Endothelial cell of umbilical vein (primary cell): ENCODE data around the gene CD27. TPM values are rescaled to one million over a fixed set of nuclear protein-coding genes. Genes with fewer than 3 reads are reported as not detected.

Source experiments
- BruUV-seq: library from RNA; stranded (reverse); fragments of 400-500 nt; replicated peaks from 2 replicates; lab custom pipeline; 2021; lab: Mats Ljungman, UMichigan
- CTCF ChIA-PET: fragments of 300-600, 350-600 bp; sonication (Branson Sonifier 250); formaldehyde crosslinking; loops from one replicate; lab custom pipeline; 2021; ENCODE audit warnings: antibody characterized with exemption, inconsistent platforms; lab: Charles Lee
- POLR2A ChIA-PET: fragments of 300-600, 350-600 bp; sonication (Branson Sonifier 250); formaldehyde crosslinking; loops from one replicate; lab custom pipeline; 2021; ENCODE audit warnings: antibody characterized with exemption, inconsistent platforms; lab: Charles Lee
- DNase-seq: peaks from one replicate; pipeline ENCODE4 v3.0.0-alpha.2; 2011; ENCODE audit warnings: low read depth, low spot score
- FAIRE-seq: peaks from 2 replicates; lab custom pipeline; 2011; peaks lifted over from hg19 to GRCh38; lab: Jason Lieb, UNC
- H2AFZ ChIP-seq: 2 replicates; pipeline ENCODE4 v1.6.0; 2012; ENCODE audit warnings: low read depth, low read length, control low read depth, inconsistent platforms
- H3K27ac ChIP-seq: 2 replicates; pipeline ENCODE4 v1.5.1; 2011; ENCODE audit warnings: low read depth, mild to moderate bottlenecking, control low read depth, low read length, moderate library complexity; ENCODE audit not compliant: insufficient read depth
- H3K27me3 ChIP-seq, 2 experiments: 2 replicates each; pipeline versions ENCODE4 v1.6.0 to v1.6.1; 2011; ENCODE audit warnings: low read length in 2 of 2, mixed read lengths in 1 of 2; ENCODE audit not compliant: control insufficient read depth in 2 of 2, insufficient read depth in 2 of 2
- H3K36me3 ChIP-seq, 2 experiments: 2 replicates in 1 of 2; 3 replicates in 1 of 2; pipeline ENCODE4 v1.5.1; 2011; ENCODE audit warnings: low read length in 2 of 2, mild to moderate bottlenecking in 1 of 2, moderate library complexity in 1 of 2; ENCODE audit not compliant: control insufficient read depth in 2 of 2, insufficient read depth in 2 of 2; ENCODE audit errors: extremely low read depth in 1 of 2
- H3K4me1 ChIP-seq: 3 replicates; pipeline ENCODE4 v1.5.1; 2011; ENCODE audit warnings: mild to moderate bottlenecking, low read length; ENCODE audit not compliant: control insufficient read depth, insufficient read depth; ENCODE audit errors: extremely low read depth
- H3K4me2 ChIP-seq: 2 replicates; pipeline ENCODE4 v1.6.1; 2011; ENCODE audit warnings: low read length, control low read depth, mixed read lengths; ENCODE audit not compliant: insufficient read depth
- H3K4me3 ChIP-seq, 3 experiments: fragments of 200-600 bp in 1 of 3; sonication (generic), shearing (Covaris generic) in 1 of 3; replicated peaks in 1 of 3; 2 replicates each; pipeline ENCODE4 v1.5.1; 2011 to 2016; ENCODE audit warnings: control low read depth in 3 of 3, low read length in 3 of 3, mild to moderate bottlenecking in 2 of 3, inconsistent platforms in 1 of 3, low read depth in 1 of 3, moderate library complexity in 1 of 3; ENCODE audit not compliant: insufficient read depth in 1 of 3
- H3K79me2 ChIP-seq: 2 replicates; pipeline ENCODE4 v1.6.0; 2012; ENCODE audit warnings: low read length, inconsistent platforms; ENCODE audit not compliant: control insufficient read depth, insufficient read depth
- H3K9ac ChIP-seq: replicated peaks from 2 replicates; pipeline ENCODE3; 2011; ENCODE audit warnings: low read length, control low read depth; ENCODE audit not compliant: insufficient read depth; ENCODE audit errors: extremely low read depth
- H3K9me1 ChIP-seq: replicated peaks from 3 replicates; pipeline ENCODE4 v1.6.0; 2011; ENCODE audit warnings: mild to moderate bottlenecking, low read length; ENCODE audit not compliant: control insufficient read depth, insufficient read depth; ENCODE audit errors: extremely low read depth
- H3K9me3 ChIP-seq: replicated peaks from 2 replicates; pipeline ENCODE4 v1.5.1; 2012; ENCODE audit warnings: low read length, inconsistent platforms; ENCODE audit not compliant: control insufficient read depth, insufficient read depth
- H4K20me1 ChIP-seq: replicated peaks from 2 replicates; pipeline ENCODE3; 2011; ENCODE audit warnings: mild to moderate bottlenecking, low read length; ENCODE audit not compliant: control insufficient read depth, insufficient read depth; ENCODE audit errors: extremely low read depth
- EZH2 ChIP-seq: IDR thresholded peaks from 2 replicates; pipeline ENCODE4 v1.6.1; 2012; ENCODE audit warnings: borderline replicate concordance, low read depth, mild to moderate bottlenecking, moderate library complexity, low read length, inconsistent platforms; ENCODE audit not compliant: severe bottlenecking
- FOS ChIP-seq: IDR thresholded peaks from 2 replicates; pipeline ENCODE4 v1.6.1; 2011; ENCODE audit warnings: mild to moderate bottlenecking, low read length, moderate library complexity, borderline replicate concordance; ENCODE audit not compliant: insufficient read depth
- GATA2 ChIP-seq: IDR thresholded peaks from 2 replicates; pipeline ENCODE4 v1.7.0; 2011; ENCODE audit warnings: low read depth, mild to moderate bottlenecking, moderate library complexity, mixed read lengths, low read length; ENCODE audit not compliant: insufficient read length, insufficient read depth
- JUN ChIP-seq: IDR thresholded peaks from 2 replicates; pipeline ENCODE4 v1.6.1; 2011; ENCODE audit warnings: borderline replicate concordance, low read depth; ENCODE audit not compliant: insufficient read length, insufficient read depth
- MYC ChIP-seq: IDR thresholded peaks from one replicate; pipeline ENCODE4 v1.6.1; 2011; ENCODE audit warnings: mild to moderate bottlenecking, low read depth, low read length
- POLR2A ChIP-seq: IDR thresholded peaks from 2 replicates; pipeline ENCODE4 v1.6.1; 2012; ENCODE audit warnings: low read depth, mild to moderate bottlenecking, control low read depth, low read length
- POLR2AphosphoS5 ChIP-seq: IDR thresholded peaks from 2 replicates; pipeline ENCODE4 v1.6.1; 2012; ENCODE audit warnings: low read depth, mild to moderate bottlenecking, control low read depth, low read length, moderate library complexity; ENCODE audit not compliant: insufficient read depth
- dilution Hi-C: fragments of 300-500 bp; cut with MboI; formaldehyde crosslinking; loops from one replicate; pipeline ENCODE4 v1.15.0; 2019; ENCODE audit warnings: low sequenced_read_pairs; ENCODE audit not compliant: extremely low pct_ligation_motif_present
- intact Hi-C: fragments of 100-400 bp; cut with micrococcal nuclease; formaldehyde crosslinking; loops from one replicate; pipeline ENCODE4 v1.10.0; 2022
- polyA plus RNA-seq, 4 experiments: library from polyadenylated mRNA; depleted of rRNA in 3 of 4; stranded (reverse) in 3 of 4; unstranded in 1 of 4; fragments of >200 nt; gene quantifications; 2 replicates each; pipeline versions ENCODE4 v1.2.1 to v1.2.3, GENCODE V29; 2011 to 2012; ENCODE audit warnings: missing spikeins in 1 of 4
- total RNA-seq: library from RNA; stranded (reverse); gene quantifications from 2 replicates; pipeline ENCODE4 v1.2.3, GENCODE V29; 2021
- TF ChIP-seq, protein P1 (sequence below), 2 donors: IDR thresholded peaks; 1 replicate in 1 of 2; 2 replicates in 1 of 2; pipeline ENCODE4 v1.5.1; 2011; ENCODE audit warnings: low read length in 2 of 2, mild to moderate bottlenecking in 2 of 2, moderate library complexity in 2 of 2, control low read depth in 1 of 2, inconsistent platforms in 1 of 2, low read depth in 1 of 2; ENCODE audit not compliant: insufficient read depth in 1 of 2; ENCODE audit errors: extremely low read depth in 1 of 2
- TF ChIP-seq, protein P2 (sequence below): IDR thresholded peaks from 2 replicates; pipeline ENCODE4 v1.6.1; 2011; ENCODE audit not compliant: insufficient read depth, insufficient read length

Gene CD27
- total and polyA plus RNA-seq, 2 donors (not counting 3 experiments of a cell fraction or from before 2014, with no cell fraction given), result not detected

DNA sequence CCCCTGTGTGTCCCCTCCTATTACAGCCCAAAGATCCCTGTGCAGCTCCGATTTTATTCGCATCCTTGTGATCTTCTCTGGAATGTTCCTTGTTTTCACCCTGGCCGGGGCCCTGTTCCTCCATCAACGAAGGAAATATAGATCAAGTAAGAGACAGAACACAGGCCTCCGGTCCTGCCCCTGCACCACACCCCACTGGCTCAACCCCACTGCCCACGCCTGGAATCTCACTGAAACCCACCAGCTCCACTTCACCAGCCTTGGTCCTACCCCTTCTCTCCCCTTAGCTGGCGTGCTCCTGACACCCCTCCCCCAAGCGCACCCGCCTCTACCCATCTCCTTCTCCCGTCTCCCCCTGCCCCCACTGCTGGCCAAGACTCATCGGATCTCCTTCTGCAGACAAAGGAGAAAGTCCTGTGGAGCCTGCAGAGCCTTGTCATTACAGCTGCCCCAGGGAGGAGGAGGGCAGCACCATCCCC, 6.2 kb downstream of the CD27 start:
- intact Hi-C loops, result loop anchor here (1.0 kb wide), 1 partner anchor 21 kb away; no protein-coding TSS in a partner anchor

More for the DNA sequence above, 6.2 kb downstream of the CD27 start:
- Histone ChIP-seq H4K20me1 (no peaks in the 10 kb centered on the region), H3K4me2 (peak overlapping the region; percentile 62), H3K36me3 (no peaks in the 10 kb centered on the region), H3K9me3 (no peaks in the 10 kb centered on the region), H3K79me2 (no peaks in the 10 kb centered on the region), H3K27ac (peak overlapping the region; percentile 62), H3K9ac (no peak overlapping the region), H3K4me3 (peak overlapping the region in 2 of 3 experiments; percentile 10 to 51), H2AFZ (peak overlapping the region; percentile 79), H3K27me3 (no peaks in the 10 kb centered on the region), H3K9me1 (no peaks in the 10 kb centered on the region), H3K4me1 (peaks cover 27% of the 10 kb centered on the region)
- no TSS peak for BruUV-seq
- CTCF ChIA-PET, result interaction anchor here (0.7 to 3.0 kb wide), 4 partner anchors 12 to 154 kb away, joined by 4 to 25 read pairs (median 7); no protein-coding TSS in a partner anchor
- DNase-seq (no peak), FAIRE-seq (no peak)
- TF ChIP-seq, protein P1, sequence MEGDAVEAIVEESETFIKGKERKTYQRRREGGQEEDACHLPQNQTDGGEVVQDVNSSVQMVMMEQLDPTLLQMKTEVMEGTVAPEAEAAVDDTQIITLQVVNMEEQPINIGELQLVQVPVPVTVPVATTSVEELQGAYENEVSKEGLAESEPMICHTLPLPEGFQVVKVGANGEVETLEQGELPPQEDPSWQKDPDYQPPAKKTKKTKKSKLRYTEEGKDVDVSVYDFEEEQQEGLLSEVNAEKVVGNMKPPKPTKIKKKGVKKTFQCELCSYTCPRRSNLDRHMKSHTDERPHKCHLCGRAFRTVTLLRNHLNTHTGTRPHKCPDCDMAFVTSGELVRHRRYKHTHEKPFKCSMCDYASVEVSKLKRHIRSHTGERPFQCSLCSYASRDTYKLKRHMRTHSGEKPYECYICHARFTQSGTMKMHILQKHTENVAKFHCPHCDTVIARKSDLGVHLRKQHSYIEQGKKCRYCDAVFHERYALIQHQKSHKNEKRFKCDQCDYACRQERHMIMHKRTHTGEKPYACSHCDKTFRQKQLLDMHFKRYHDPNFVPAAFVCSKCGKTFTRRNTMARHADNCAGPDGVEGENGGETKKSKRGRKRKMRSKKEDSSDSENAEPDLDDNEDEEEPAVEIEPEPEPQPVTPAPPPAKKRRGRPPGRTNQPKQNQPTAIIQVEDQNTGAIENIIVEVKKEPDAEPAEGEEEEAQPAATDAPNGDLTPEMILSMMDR (IDR thresholded peaks at IDR 0.05; ENCODE audit: extremely low read depth in 1 of 2, insufficient read depth in 1 of 2, low read depth in 1 of 2, low read length in 2 of 2), result no peak
- TF ChIP-seq EZH2 (no peak), GATA2 (no peak), POLR2A (no peak), JUN (no peak), POLR2AphosphoS5 (no peak), MYC (no peak), FOS (no peak)
- TF ChIP-seq, protein P2, sequence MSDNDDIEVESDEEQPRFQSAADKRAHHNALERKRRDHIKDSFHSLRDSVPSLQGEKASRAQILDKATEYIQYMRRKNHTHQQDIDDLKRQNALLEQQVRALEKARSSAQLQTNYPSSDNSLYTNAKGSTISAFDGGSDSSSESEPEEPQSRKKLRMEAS, result no peak
- dilution Hi-C loops, result no loop called here
- POLR2A ChIA-PET, result interaction anchor here (1.0 to 1.2 kb wide), 2 partner anchors 14 to 19 kb away, joined by 5 read pairs; partner anchors contain the start of gene VAMP1
